GM18526 (cell line): ENCODE results near the gene SRRM4.

Experiments used
- POLR2A ChIP-seq: IDR thresholded peaks from 3 replicates; pipeline ENCODE4 v1.6.1; 2011; ENCODE audit not compliant: insufficient read length; ENCODE audit errors: extremely low read depth

Gene SRRM4

DNA sequence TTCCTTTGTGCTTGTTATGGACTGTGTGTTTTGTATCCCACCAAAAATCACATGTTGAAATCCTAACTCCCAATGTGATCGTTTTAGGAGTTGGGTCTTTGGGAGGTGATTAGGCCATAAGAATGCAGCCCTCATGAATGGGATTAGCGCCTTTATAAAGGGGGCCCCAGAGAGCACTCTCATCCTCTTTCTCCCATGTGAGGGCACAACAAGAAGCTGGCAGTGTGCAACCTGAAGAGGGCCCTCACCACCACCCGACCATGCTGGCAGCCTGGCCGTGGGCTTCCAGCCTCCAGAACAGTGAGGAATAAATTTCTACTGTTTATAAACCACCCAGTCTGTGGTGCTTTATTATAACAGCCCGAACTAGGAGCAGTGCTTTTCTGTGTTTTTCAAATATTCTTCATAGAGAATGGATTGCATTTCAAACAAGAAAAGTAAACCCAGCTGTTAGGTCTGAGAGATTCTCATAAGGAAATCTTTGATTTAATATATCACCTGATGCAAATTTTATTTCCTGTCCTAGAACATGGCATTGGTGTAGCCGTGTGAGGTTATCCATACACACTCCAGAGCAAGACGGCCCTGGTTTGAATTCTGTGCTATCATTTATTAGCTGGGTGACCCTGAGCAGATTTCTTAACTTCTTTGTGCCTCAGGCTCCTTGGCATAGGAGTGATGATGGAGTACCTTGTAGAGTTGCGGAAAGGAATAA lies 225.2 kb downstream of the SRRM4 start:
- no peak for TF ChIP-seq POLR2A

DNA sequence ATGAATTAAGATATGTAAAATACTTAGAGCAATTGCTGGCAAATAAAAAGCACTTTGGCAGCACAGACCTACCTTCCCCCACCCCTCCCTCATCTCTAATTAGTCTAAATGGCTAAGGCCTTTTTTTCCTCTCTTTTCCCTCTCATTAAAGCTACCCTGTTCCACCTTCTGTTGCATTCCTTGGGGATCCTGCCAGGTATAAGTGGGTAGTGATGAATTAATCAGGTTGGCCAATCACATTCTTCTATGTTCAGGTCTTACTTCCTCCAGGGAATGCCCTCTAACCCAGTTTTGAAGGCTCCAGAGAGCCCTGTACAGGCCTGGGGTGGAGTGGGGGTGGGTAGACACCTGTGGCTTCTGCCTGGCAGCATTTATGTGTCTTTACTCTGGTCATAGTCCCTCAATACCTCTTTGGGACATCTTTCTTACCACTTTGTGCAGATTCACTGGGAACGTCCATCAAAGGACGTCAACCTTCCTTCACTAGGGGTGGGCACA lies 225.8 kb downstream of the SRRM4 start:
- no peak for TF ChIP-seq POLR2A

GRCh38 chr12:119208626-119209061 lies 227.3 kb downstream of the SRRM4 start:
- TF ChIP-seq POLR2A: no peak

DNA sequence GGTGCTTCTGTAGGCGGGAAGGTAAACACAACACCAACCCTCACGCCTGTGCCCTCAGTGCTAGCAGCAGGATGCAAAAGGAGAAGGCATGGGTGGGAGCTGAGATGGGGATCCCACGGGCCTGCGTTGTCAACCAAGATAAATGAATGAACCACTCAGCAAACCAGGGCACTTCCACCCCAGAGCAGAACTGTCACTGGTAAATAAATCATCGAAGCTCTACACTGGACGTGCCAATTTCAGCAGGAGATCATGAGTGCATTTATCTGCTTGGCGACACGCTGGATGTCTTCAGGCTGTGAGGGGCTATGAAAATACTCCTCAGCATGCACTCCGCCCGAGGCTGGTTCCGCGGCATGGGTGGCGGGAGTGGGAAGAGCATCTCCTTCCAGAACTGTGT lies 230.5 kb downstream of the SRRM4 start:
- no peak for TF ChIP-seq POLR2A
